Mesothelial cell of epicardium (in vitro differentiated cells): ENCODE measurements around the gene CNPPD1. TPM values are rescaled to one million over a fixed set of nuclear protein-coding genes. Genes with fewer than 3 reads are reported as not detected.
A peak's percentile ranks its signal among the peaks of the same experiment; 100 is the strongest.

Experiments
- DNase-seq, 2 experiments: peaks; one replicate each; pipeline ENCODE4 v3.0.0; 2021; ENCODE audit warnings: low spot score in 2 of 2; ENCODE audit not compliant: unreplicated experiment in 2 of 2
- H3K27ac Mint-ChIP-seq: 2 replicates; pipeline ENCODE4 v1.8.0; 2021; ENCODE audit warnings: mixed read lengths
- H3K27me3 Mint-ChIP-seq: 2 replicates; pipeline ENCODE4 v1.8.0; 2021; ENCODE audit warnings: low read depth, mixed read lengths
- H3K36me3 Mint-ChIP-seq: 2 replicates; pipeline ENCODE4 v1.8.0; 2021; ENCODE audit warnings: mixed read lengths
- H3K4me1 Mint-ChIP-seq: 2 replicates; pipeline ENCODE4 v1.8.0; 2021; ENCODE audit warnings: mixed read lengths
- H3K4me3 Mint-ChIP-seq: 2 replicates; pipeline ENCODE4 v1.8.0; 2021; ENCODE audit warnings: mild to moderate bottlenecking, moderate library complexity, mixed read lengths
- H3K9me3 Mint-ChIP-seq: 2 replicates; pipeline ENCODE4 v1.8.0; 2021; ENCODE audit warnings: mixed read lengths
- CTCF ChIP-seq: fragments of 200-600 bp; sonication (generic); IDR thresholded peaks from one replicate; pipeline ENCODE4 v1.5.0; 2021; ENCODE audit warnings: antibody characterized with exemption; ENCODE audit not compliant: unreplicated experiment
- total RNA-seq: library from RNA; stranded (reverse); gene quantifications from 3 replicates; pipeline ENCODE4 v1.2.1, GENCODE V29; 2021

Gene CNPPD1
- total RNA-seq, 1 donor from 2014 or later = 28.2 TPM

- Mint-ChIP-seq H3K27me3 (peaks cover 5% of the 10 kb centered on the region), H3K27ac (no peak overlapping the region), H3K4me1 (peaks cover 13% of the 10 kb centered on the region), H3K4me3 (peak overlapping the region; percentile 88), H3K9me3 (no peaks in the 10 kb centered on the region), H3K36me3 (peaks cover 5% of the 10 kb centered on the region)
- TF ChIP-seq CTCF = no peak
- no peak for DNase-seq
Measured at GRCh38 chr2:219161097-219161496, 15.6 kb downstream of the CNPPD1 start.

- H3K9me3 Mint-ChIP-seq = no peaks in the 10 kb centered on the region
- peak; percentile 98 for TF ChIP-seq CTCF
- peaks cover 5% of the 10 kb centered on the region for H3K36me3 Mint-ChIP-seq
- H3K4me3 Mint-ChIP-seq = peak within 1 kb of the TSS; percentile 88
- peaks cover 13% of the 10 kb centered on the region for H3K4me1 Mint-ChIP-seq
- peaks cover 5% of the 10 kb centered on the region for H3K27me3 Mint-ChIP-seq
- H3K27ac Mint-ChIP-seq = peak within 1 kb of the TSS; percentile 94
- DNase-seq = peak; percentile 85 to 93
Measured at GRCh38 chr2:219160186-219161017, 16.3 kb downstream of the CNPPD1 start, which contains the start of gene NHEJ1. Gene NHEJ1 (minus strand): TSS chr2:219160815. CDS start chr2:219158362, 2,453 bp downstream.

- Mint-ChIP-seq H3K4me3 (peak overlapping the region; percentile 88), H3K27ac (peak overlapping the region; percentile 93), H3K4me1 (peaks cover 13% of the 10 kb centered on the region), H3K27me3 (peaks cover 5% of the 10 kb centered on the region), H3K9me3 (no peaks in the 10 kb centered on the region), H3K36me3 (peaks cover 5% of the 10 kb centered on the region)
- DNase-seq = no peak
- TF ChIP-seq CTCF = no peak
Measured at GRCh38 chr2:219159771-219160185, 16.9 kb downstream of the CNPPD1 start.

- no peak for DNase-seq
- Mint-ChIP-seq H3K9me3 (no peaks in the 10 kb centered on the region), H3K4me1 (peaks cover 13% of the 10 kb centered on the region), H3K4me3 (no peak overlapping the region), H3K27ac (no peak overlapping the region), H3K36me3 (peaks cover 5% of the 10 kb centered on the region), H3K27me3 (peaks cover 3% of the 10 kb centered on the region)
- TF ChIP-seq CTCF = no peak
Measured at GRCh38 chr2:219158586-219158985, 18.1 kb downstream of the CNPPD1 start.

- H3K27me3 Mint-ChIP-seq = peaks cover 2% of the 10 kb centered on the region
- peaks cover 13% of the 10 kb centered on the region for H3K4me1 Mint-ChIP-seq
- TF ChIP-seq CTCF = no peak
- no peaks in the 10 kb centered on the region for H3K9me3 Mint-ChIP-seq
- H3K36me3 Mint-ChIP-seq = peaks cover 5% of the 10 kb centered on the region
- H3K4me3 Mint-ChIP-seq = no peak overlapping the region
- DNase-seq = no peak
- H3K27ac Mint-ChIP-seq = no peak overlapping the region
Measured at GRCh38 chr2:219158025-219158424, 18.7 kb downstream of the CNPPD1 start.
